HPDE6-E6E7 (cell line): ENCODE measurements around the gene SUSD5.
A peak's percentile ranks its signal among the peaks of the same experiment; 100 is the strongest.
"Not testable (repeated sequence)": the region's sequence is repeated elsewhere in the genome, so short reads cannot be mapped to it uniquely, and the experiment has no call there.

Experiments
- DNase-seq: peaks from one replicate; pipeline ENCODE4 v3.0.0; 2011; ENCODE audit warnings: missing footprints; ENCODE audit errors: extremely low spot score

SUSD5 gene

GRCh38 chr3:33152363-33153360 lies 65.9 kb downstream of the SUSD5 start:
- DNase-seq: no peak

GRCh38 chr3:33149342-33149741 lies 69.3 kb downstream of the SUSD5 start:
- no peak for DNase-seq

GRCh38 chr3:33146791-33147445 lies 71.7 kb downstream of the SUSD5 start:
- DNase-seq: no peak

GRCh38 chr3:33145901-33146580 lies 72.6 kb downstream of the SUSD5 start:
- no peak for DNase-seq

GRCh38 chr3:33145221-33145900 lies 73.2 kb downstream of the SUSD5 start:
- no peak for DNase-seq

GRCh38 chr3:33144433-33144832 lies 74.2 kb downstream of the SUSD5 start:
- no peak for DNase-seq

GRCh38 chr3:33141006-33141405 lies 77.6 kb downstream of the SUSD5 start:
- no peak for DNase-seq

GRCh38 chr3:33139996-33140395 lies 78.6 kb downstream of the SUSD5 start:
- no peak for DNase-seq

- not testable (repeated sequence) for DNase-seq
Measured at GRCh38 chr3:33139006-33139623, 79.5 kb downstream of the SUSD5 start.

- no peak for DNase-seq
Measured at GRCh38 chr3:33137691-33138090, 80.9 kb downstream of the SUSD5 start.

GRCh38 chr3:33134026-33134625 lies 84.5 kb downstream of the SUSD5 start:
- DNase-seq: no peak

GRCh38 chr3:33132019-33132360 lies 86.6 kb downstream of the SUSD5 start:
- no peak for DNase-seq

GRCh38 chr3:33131331-33132018 lies 87.1 kb downstream of the SUSD5 start:
- DNase-seq: peak; percentile 14

GRCh38 chr3:33130144-33130543 lies 88.5 kb downstream of the SUSD5 start:
- no peak for DNase-seq

- no peak for DNase-seq
Measured at GRCh38 chr3:33128706-33129105, 89.9 kb downstream of the SUSD5 start.

- DNase-seq: no peak
Measured at GRCh38 chr3:33125840-33126239, 92.8 kb downstream of the SUSD5 start.

GRCh38 chr3:33124638-33125037 lies 94.0 kb downstream of the SUSD5 start:
- DNase-seq: no peak

GRCh38 chr3:33122991-33123390 lies 95.6 kb downstream of the SUSD5 start:
- DNase-seq: no peak

GRCh38 chr3:33119891-33120290 lies 98.7 kb downstream of the SUSD5 start:
- no peak for DNase-seq

- DNase-seq: no peak
Measured at GRCh38 chr3:33117461-33117860, 101.1 kb downstream of the SUSD5 start.
